H1 (cell line): Measurements from ENCODE around the gene SERGEF. TPM values are rescaled to one million over a fixed set of nuclear protein-coding genes. Genes with fewer than 3 reads are reported as not detected.
A peak's percentile ranks its signal among the peaks of the same experiment; 100 is the strongest.

Source experiments
- CTBP2 ChIP-seq: IDR thresholded peaks from 2 replicates; pipeline ENCODE4 v1.7.0; 2011; ENCODE audit warnings: borderline replicate concordance, mild to moderate bottlenecking, moderate library complexity, mixed read lengths, low read length; ENCODE audit not compliant: insufficient read depth, insufficient read length
- CTCF ChIP-seq, 3 experiments: IDR thresholded peaks; 1 replicate in 2 of 3; 2 replicates in 1 of 3; pipeline versions ENCODE4 v1.5.1 to v1.6.1; 2011; ENCODE audit warnings: low read length in 3 of 3, mild to moderate bottlenecking in 3 of 3, inconsistent platforms in 2 of 3, low read depth in 1 of 3, moderate library complexity in 1 of 3; ENCODE audit not compliant: insufficient read depth in 1 of 3; ENCODE audit errors: control extremely low read depth in 1 of 3
- EGR1 ChIP-seq: IDR thresholded peaks from 2 replicates; pipeline ENCODE4 v1.6.1; 2011; ENCODE audit warnings: low read depth, low read length, borderline replicate concordance
- HDAC2 ChIP-seq, 2 experiments: fragments of 300-600 bp in 1 of 2; sonication (generic) in 1 of 2; IDR thresholded peaks; 2 replicates each; pipeline ENCODE4 v1.6.1; 2011 to 2012; ENCODE audit warnings: low read depth in 2 of 2, low read length in 2 of 2, mild to moderate bottlenecking in 2 of 2, moderate library complexity in 2 of 2, borderline replicate concordance in 1 of 2, inconsistent platforms in 1 of 2
- JUN ChIP-seq: IDR thresholded peaks from 2 replicates; pipeline ENCODE4 v1.6.1; 2011; ENCODE audit warnings: low read depth, mild to moderate bottlenecking, improper control_type of control experiment, low read length
- JUND ChIP-seq: IDR thresholded peaks from 2 replicates; pipeline ENCODE4 v1.6.1; 2011; ENCODE audit warnings: mild to moderate bottlenecking, improper control_type of control experiment, low read length
- KDM4A ChIP-seq: IDR thresholded peaks from one replicate; pipeline ENCODE4 v1.7.1; 2012; ENCODE audit warnings: low read depth, mild to moderate bottlenecking, moderate library complexity, low read length, inconsistent platforms; ENCODE audit not compliant: severe bottlenecking
- MAFK ChIP-seq: IDR thresholded peaks from 2 replicates; pipeline ENCODE4 v1.6.1; 2012; ENCODE audit warnings: low read depth, mild to moderate bottlenecking, improper control_type of control experiment, low read length
- NRF1 ChIP-seq: IDR thresholded peaks from 2 replicates; pipeline ENCODE4 v1.6.1; 2011; ENCODE audit warnings: mild to moderate bottlenecking, low read depth, low read length, improper control_type of control experiment
- POLR2A ChIP-seq, 2 experiments: IDR thresholded peaks; 1 replicate in 1 of 2; 2 replicates in 1 of 2; pipeline ENCODE4 v1.6.1; 2011; ENCODE audit warnings: low read depth in 2 of 2, low read length in 2 of 2, mild to moderate bottlenecking in 2 of 2; ENCODE audit errors: control extremely low read depth in 1 of 2
- POU5F1 ChIP-seq: IDR thresholded peaks from 2 replicates; pipeline ENCODE4 v1.6.1; 2011; ENCODE audit warnings: low read depth, mild to moderate bottlenecking, low read length, moderate library complexity
- SIN3A ChIP-seq, 2 experiments: IDR thresholded peaks in 1 of 2; conservative IDR thresholded peaks in 1 of 2; 2 replicates each; pipeline ENCODE4 v1.6.1; 2011 to 2012; ENCODE audit warnings: low read length in 2 of 2, improper control_type of control experiment in 1 of 2, low read depth in 1 of 2, mild to moderate bottlenecking in 1 of 2
- SIRT6 ChIP-seq: IDR thresholded peaks from one replicate; pipeline ENCODE4 v1.7.1; 2012; ENCODE audit warnings: low read length, inconsistent platforms
- SIX5 ChIP-seq: IDR thresholded peaks from 2 replicates; pipeline ENCODE4 v1.6.1; 2011; ENCODE audit warnings: mild to moderate bottlenecking, low read depth, low read length
- SP1 ChIP-seq: IDR thresholded peaks from 2 replicates; pipeline ENCODE4 v1.6.1; 2011; ENCODE audit warnings: low read depth, low read length
- SP4 ChIP-seq: IDR thresholded peaks from 2 replicates; pipeline ENCODE4 v1.6.1; 2012; ENCODE audit warnings: low read length, inconsistent platforms
- SUZ12 ChIP-seq: fragments of 200-600 bp; sonication (generic); IDR thresholded peaks from 2 replicates; pipeline ENCODE4 v1.6.1; 2012; ENCODE audit warnings: mild to moderate bottlenecking, inconsistent platforms, low read length, moderate library complexity, mixed read lengths
- TAF1 ChIP-seq: IDR thresholded peaks from 2 replicates; pipeline ENCODE4 v1.6.1; 2011; ENCODE audit warnings: mild to moderate bottlenecking, low read depth, low read length
- TCF12 ChIP-seq: IDR thresholded peaks from 2 replicates; pipeline ENCODE4 v1.6.1; 2011; ENCODE audit warnings: low read depth, mild to moderate bottlenecking, low read length
- YY1 ChIP-seq: IDR thresholded peaks from 2 replicates; pipeline ENCODE4 v1.6.1; 2011; ENCODE audit warnings: low read depth, mild to moderate bottlenecking, low read length
- polyA plus RNA-seq, 7 experiments: library from polyadenylated mRNA; depleted of rRNA in 3 of 7; stranded (reverse) in 5 of 7; unstranded in 2 of 7; fragments of >200 nt in 5 of 7; fragments of 200-250 nt in 2 of 7; gene quantifications; 1 replicate in 5 of 7; 2 replicates in 1 of 7; 4 replicates in 1 of 7; pipeline versions ENCODE4 v1.2.1 to v1.2.3, GENCODE V29; 2011 to 2013; ENCODE audit warnings: missing spikeins in 2 of 7, mixed read lengths in 2 of 7
- total RNA-seq: library from RNA; stranded (reverse); fragmentation: NEBNext Ultra II Directional; extraction: Animal tissue kit (Norgen Biotek cat#: 25700); gene quantifications from 2 replicates; pipeline ENCODE4 v1.2.1, GENCODE V29; 2021
- TF ChIP-seq, protein P1 (sequence below): IDR thresholded peaks from 2 replicates; pipeline ENCODE4 v1.6.1; 2012; ENCODE audit warnings: inconsistent platforms

Gene SERGEF
- total and polyA plus RNA-seq, 2 of the 8 experiments (the other 6 are each of a cell fraction or from before 2014, with no cell fraction given), result 16.6 to 28.8 TPM

DNA sequence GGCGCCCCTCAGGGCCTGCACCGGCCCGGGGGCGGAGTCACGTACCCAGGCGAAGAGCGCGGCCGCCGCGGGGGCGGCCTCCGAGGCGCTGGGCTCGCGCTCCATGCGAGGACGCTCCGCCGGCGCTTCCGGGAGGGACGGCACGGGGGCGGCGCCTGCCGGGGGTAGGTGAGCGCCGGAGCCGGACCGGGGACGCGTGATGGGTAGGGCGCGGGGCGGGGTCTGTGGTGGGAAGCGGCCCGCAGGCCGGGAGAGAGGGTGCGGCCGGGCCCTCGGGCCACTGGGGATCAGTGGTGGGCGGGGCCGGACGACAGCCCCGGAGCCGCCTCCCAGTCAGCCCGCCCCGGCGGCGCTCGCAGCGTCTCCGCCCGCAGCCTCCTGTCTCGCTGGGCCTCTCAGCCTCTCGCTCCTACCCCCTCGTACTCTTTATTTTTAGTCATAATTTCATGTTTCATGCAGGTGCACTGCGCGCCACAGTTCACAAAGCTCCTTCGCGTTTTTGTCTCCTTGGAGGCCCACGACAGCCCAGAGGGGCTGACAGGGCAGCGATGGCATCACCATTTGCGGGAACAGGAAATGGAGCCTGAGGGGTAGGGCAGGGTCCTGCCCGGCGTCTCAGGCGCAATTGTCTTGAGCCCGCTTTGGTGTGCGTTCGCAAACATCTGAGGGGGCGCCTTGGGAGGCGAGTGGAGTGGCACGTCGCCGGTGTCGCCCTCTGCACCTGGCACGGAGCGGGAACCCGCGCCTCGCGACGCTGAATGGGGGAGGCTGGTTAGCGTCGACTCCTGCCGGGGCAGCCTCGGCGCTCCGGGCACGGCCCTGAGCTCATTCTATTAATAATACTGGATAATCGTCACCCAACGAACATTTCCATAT lies at the start of gene SERGEF (continued):
- peak in 2 of 3 experiments; percentile 12 to 24; a peak in 2 of 4 replicates for TF ChIP-seq CTCF (IDR thresholded peaks at IDR 0.05; ENCODE audit: control extremely low read depth in 1 of 3, insufficient read depth in 1 of 3, low read depth in 1 of 3, low read length in 3 of 3)
- peak; percentile 95 for TF ChIP-seq KDM4A
- no peak for TF ChIP-seq JUND
- TF ChIP-seq SUZ12, result 0 out of 2 replicates have a peak, but pooled peaks have one; percentile 30
- no peak for TF ChIP-seq NRF1
- TF ChIP-seq TAF1, result peak; percentile 48; the same call in 1 of the 2 replicates
- TF ChIP-seq TCF12, result no peak
- TF ChIP-seq SIRT6, result no peak
- no peak for TF ChIP-seq JUN
- no peak for TF ChIP-seq CTBP2
- TF ChIP-seq SP1, result no peak
- TF ChIP-seq YY1, result 0 out of 2 replicates have a peak, but pooled peaks have one; percentile 4
- TF ChIP-seq HDAC2 (IDR thresholded peaks at IDR 0.05; ENCODE audit: borderline replicate concordance in 1 of 2, low read depth in 2 of 2, low read length in 2 of 2), result 0 out of 4 replicates have a peak, but pooled peaks of 1 of the 2 experiments have one; percentile 60
- TF ChIP-seq SP4, result no peak
- peak; percentile 80; the same call in 1 of the 2 replicates for TF ChIP-seq EGR1
- peak in 1 of 2 experiments; percentile 70; a peak in 2 of 4 replicates for TF ChIP-seq SIN3A (conservative IDR thresholded peaks at IDR 0.05 in 1 of 2, IDR thresholded peaks at IDR 0.05 in 1 of 2; ENCODE audit: low read depth in 1 of 2, low read length in 2 of 2)
- peak in 1 of 2 experiments; percentile 38; a peak in 1 of 3 replicates for TF ChIP-seq POLR2A (IDR thresholded peaks at IDR 0.05; ENCODE audit: control extremely low read depth in 1 of 2, low read depth in 2 of 2, low read length in 2 of 2)
- TF ChIP-seq MAFK, result no peak
- TF ChIP-seq, protein P1, sequence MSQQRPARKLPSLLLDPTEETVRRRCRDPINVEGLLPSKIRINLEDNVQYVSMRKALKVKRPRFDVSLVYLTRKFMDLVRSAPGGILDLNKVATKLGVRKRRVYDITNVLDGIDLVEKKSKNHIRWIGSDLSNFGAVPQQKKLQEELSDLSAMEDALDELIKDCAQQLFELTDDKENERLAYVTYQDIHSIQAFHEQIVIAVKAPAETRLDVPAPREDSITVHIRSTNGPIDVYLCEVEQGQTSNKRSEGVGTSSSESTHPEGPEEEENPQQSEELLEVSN, result peak; percentile 87
- no peak for TF ChIP-seq SIX5
- TF ChIP-seq POU5F1, result no peak
